K562 (cell line): ENCODE results near the gene DIP2A.

ENCODE experiments used
- CHAMP1 ChIP-seq: fragments of 450-650 bp; IDR thresholded peaks from 2 replicates; pipeline ENCODE4 v1.6.1; 2016; ENCODE audit warnings: mild to moderate bottlenecking
- NKRF ChIP-seq: fragments of 450-650 bp; IDR thresholded peaks from 2 replicates; pipeline ENCODE4 v1.6.1; 2016; ENCODE audit warnings: borderline replicate concordance
- PATZ1 ChIP-seq: fragments of 250-450 bp; sonication (Bioruptor Pico); IDR thresholded peaks from 2 replicates; pipeline ENCODE4 v1.5.0; 2020; ENCODE audit warnings: mild to moderate bottlenecking, borderline replicate concordance

- TF ChIP-seq PATZ1 (CRISPR knock-in tag), result no peak
- no peak for TF ChIP-seq CHAMP1
- TF ChIP-seq NKRF, result no peak
These were observed 98.8 kb downstream of the DIP2A start for GRCh38 chr21:46557469-46557868.
